Panc1 (cell line): ENCODE data around the gene GALNT18. TPM values are rescaled to one million over a fixed set of nuclear protein-coding genes. Genes with fewer than 3 reads are reported as not detected.

Source experiments
- ATAC-seq: fragments of 200-7000 bp; cut with Tn5 transposase; 2 replicates; pipeline ENCODE4 v1.9.1; 2020; ENCODE audit warnings: mild to moderate bottlenecking, moderate library complexity
- BruUV-seq: library from RNA; stranded (reverse); fragments of 400-500 nt; replicated peaks from 2 replicates; lab custom pipeline; 2021; lab: Mats Ljungman, UMichigan
- CTCF ChIA-PET: fragments of 300-600 bp; sonication (Branson Sonifier 250); formaldehyde crosslinking; loops from one replicate; lab custom pipeline; 2022; ENCODE audit warnings: antibody characterized with exemption; lab: Charles Lee
- POLR2A ChIA-PET: fragments of 300-600 bp; sonication (Branson Sonifier 250); formaldehyde crosslinking; loops from one replicate; lab custom pipeline; 2022; ENCODE audit warnings: antibody characterized with exemption; lab: Charles Lee
- DNase-seq: peaks from one replicate; pipeline ENCODE4 v3.0.0-alpha.2; 2010; ENCODE audit warnings: low read depth, low spot score
- H3K27ac ChIP-seq: 2 replicates; pipeline ENCODE4 v1.5.1; 2011; ENCODE audit warnings: mild to moderate bottlenecking, low read length, inconsistent platforms
- H3K27me3 ChIP-seq: fragments of 200-500 bp; sonication (Bioruptor generic); 2 replicates; pipeline ENCODE4 v1.6.0; 2014; ENCODE audit warnings: low read length, inconsistent platforms; ENCODE audit not compliant: control insufficient read depth, insufficient read depth
- H3K36me3 ChIP-seq: fragments of 200-500 bp; sonication (Bioruptor generic); 2 replicates; pipeline ENCODE4 v1.5.1; 2014; ENCODE audit warnings: inconsistent platforms, mild to moderate bottlenecking, low read length, moderate library complexity; ENCODE audit not compliant: control insufficient read depth, insufficient read depth
- H3K4me1 ChIP-seq: 2 replicates; pipeline ENCODE4 v1.5.1; 2011; ENCODE audit warnings: inconsistent platforms, mild to moderate bottlenecking, low read length, moderate library complexity; ENCODE audit not compliant: control insufficient read depth, insufficient read depth
- H3K4me3 ChIP-seq, 2 experiments: 2 replicates each; pipeline ENCODE4 v1.5.1; 2011 to 2012; ENCODE audit warnings: low read depth in 2 of 2, low read length in 2 of 2, mild to moderate bottlenecking in 2 of 2, inconsistent platforms in 1 of 2, moderate library complexity in 1 of 2
- H3K9me3 ChIP-seq: fragments of 200-500 bp; sonication (Bioruptor generic); 2 replicates; pipeline ENCODE4 v1.5.1; 2014; ENCODE audit warnings: low read depth, mild to moderate bottlenecking, inconsistent platforms, low read length, moderate library complexity; ENCODE audit not compliant: control insufficient read depth, insufficient read depth
- POLR2AphosphoS5 ChIP-seq: IDR thresholded peaks from 2 replicates; pipeline ENCODE4 v1.6.1; 2012; ENCODE audit warnings: mild to moderate bottlenecking, low read depth, low read length, moderate library complexity
- REST ChIP-seq, 2 experiments: IDR thresholded peaks; 2 replicates each; pipeline ENCODE4 v1.6.1; 2011 to 2012; ENCODE audit warnings: low read depth in 2 of 2, control low read depth in 1 of 2, low read length in 1 of 2, mild to moderate bottlenecking in 1 of 2, moderate library complexity in 1 of 2; ENCODE audit not compliant: insufficient read depth in 1 of 2
- SIN3A ChIP-seq: IDR thresholded peaks from 2 replicates; pipeline ENCODE4 v1.6.1; 2012; ENCODE audit warnings: low read depth, mild to moderate bottlenecking, low read length, moderate library complexity, borderline replicate concordance; ENCODE audit not compliant: insufficient read depth
- TCF7L2 ChIP-seq: IDR thresholded peaks from 2 replicates; pipeline ENCODE4 v1.6.1; 2011; ENCODE audit warnings: mild to moderate bottlenecking, low read depth, low read length, inconsistent platforms
- in situ Hi-C: cut with HindIII; loops from 2 replicates; pipeline ENCODE4 v1.10.0; 2016; ENCODE audit warnings: low sequenced_read_pairs, low pct_unique_long_range_greater_than_20kb
- intact Hi-C: fragments of 100-400 bp; cut with micrococcal nuclease; formaldehyde crosslinking; loops from one replicate; pipeline ENCODE4 v1.10.0; 2022; ENCODE audit not compliant: unreplicated experiment
- total RNA-seq: library from RNA; stranded (reverse); gene quantifications from one replicate; pipeline ENCODE4 v1.2.1, GENCODE V29; 2021; ENCODE audit not compliant: unreplicated experiment
- TF ChIP-seq, protein P1 (sequence below): fragments of 450-650 bp; IDR thresholded peaks from 2 replicates; pipeline ENCODE4 v1.5.1; 2017; ENCODE audit warnings: mild to moderate bottlenecking

Gene GALNT18
- total RNA-seq, 1 experiment from 2014 or later = 8.6 TPM

GRCh38 chr11:11243590-11244469 is 378.0 kb downstream of the GALNT18 start:
- no peak overlapping the region for H3K27ac ChIP-seq
- peaks cover 3% of the 10 kb centered on the region; the same call in 1 of the 2 replicates for H3K27me3 ChIP-seq
- no peaks in the 10 kb centered on the region for H3K36me3 ChIP-seq
- ATAC-seq (peak; percentile 49; the same call in 1 of the 2 replicates), DNase-seq (no peak)
- H3K4me3 ChIP-seq = no peak overlapping the region
- in situ Hi-C loops (no loop called here), intact Hi-C loops (no loop called here)
- ChIA-PET POLR2A (interaction anchor here (0.6 kb wide), 2 partner anchors 60 to 313 kb away, joined by 3 read pairs; no protein-coding TSS in a partner anchor), CTCF (interaction anchor here (0.5 kb wide), 1 partner anchor 425 kb away, joined by 4 read pairs; no protein-coding TSS in a partner anchor)
- TF ChIP-seq SIN3A = no peak
- no peak for TF ChIP-seq REST (IDR thresholded peaks at IDR 0.05; ENCODE audit: insufficient read depth in 1 of 2, low read depth in 2 of 2, low read length in 1 of 2)
- no peak for TF ChIP-seq POLR2AphosphoS5
- TF ChIP-seq, protein P1, sequence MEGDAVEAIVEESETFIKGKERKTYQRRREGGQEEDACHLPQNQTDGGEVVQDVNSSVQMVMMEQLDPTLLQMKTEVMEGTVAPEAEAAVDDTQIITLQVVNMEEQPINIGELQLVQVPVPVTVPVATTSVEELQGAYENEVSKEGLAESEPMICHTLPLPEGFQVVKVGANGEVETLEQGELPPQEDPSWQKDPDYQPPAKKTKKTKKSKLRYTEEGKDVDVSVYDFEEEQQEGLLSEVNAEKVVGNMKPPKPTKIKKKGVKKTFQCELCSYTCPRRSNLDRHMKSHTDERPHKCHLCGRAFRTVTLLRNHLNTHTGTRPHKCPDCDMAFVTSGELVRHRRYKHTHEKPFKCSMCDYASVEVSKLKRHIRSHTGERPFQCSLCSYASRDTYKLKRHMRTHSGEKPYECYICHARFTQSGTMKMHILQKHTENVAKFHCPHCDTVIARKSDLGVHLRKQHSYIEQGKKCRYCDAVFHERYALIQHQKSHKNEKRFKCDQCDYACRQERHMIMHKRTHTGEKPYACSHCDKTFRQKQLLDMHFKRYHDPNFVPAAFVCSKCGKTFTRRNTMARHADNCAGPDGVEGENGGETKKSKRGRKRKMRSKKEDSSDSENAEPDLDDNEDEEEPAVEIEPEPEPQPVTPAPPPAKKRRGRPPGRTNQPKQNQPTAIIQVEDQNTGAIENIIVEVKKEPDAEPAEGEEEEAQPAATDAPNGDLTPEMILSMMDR = no peak
- TF ChIP-seq TCF7L2 = no peak
- no peaks in the 10 kb centered on the region for H3K9me3 ChIP-seq
- H3K4me1 ChIP-seq = no peaks in the 10 kb centered on the region
- no TSS peak for BruUV-seq

DNA sequence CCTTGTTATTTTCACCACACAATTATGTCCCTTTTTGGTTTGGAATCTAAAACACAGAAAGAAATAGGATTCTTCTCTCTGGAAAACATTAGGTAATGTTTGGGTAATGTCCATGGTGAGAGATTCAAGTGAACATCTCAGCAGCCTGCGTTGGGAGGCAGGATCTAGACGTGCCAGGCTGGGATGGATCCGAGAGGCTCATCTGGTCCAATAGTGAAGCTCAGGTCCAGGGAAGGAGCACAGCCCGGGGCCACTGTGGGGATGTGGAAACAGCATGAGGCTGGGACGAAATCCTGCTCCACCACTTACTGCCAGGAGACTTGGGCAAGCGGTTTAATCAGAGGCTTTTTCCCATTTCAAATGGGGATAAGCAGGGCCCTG is 378.6 kb downstream of the GALNT18 start:
- no peaks in the 10 kb centered on the region for H3K9me3 ChIP-seq
- no peak overlapping the region for H3K4me3 ChIP-seq
- in situ Hi-C loops (no loop called here), intact Hi-C loops (no loop called here)
- H3K27me3 ChIP-seq = 0 out of 2 replicates have a peak, but pooled peaks cover 3% of the 10 kb centered on the region
- no peaks in the 10 kb centered on the region for H3K4me1 ChIP-seq
- ChIA-PET POLR2A (no interaction called here), CTCF (interaction anchor here (0.5 kb wide), 1 partner anchor 425 kb away, joined by 4 read pairs; no protein-coding TSS in a partner anchor)
- ATAC-seq (no peak), DNase-seq (no peak)
- TF ChIP-seq POLR2AphosphoS5 (no peak), REST (IDR thresholded peaks at IDR 0.05; ENCODE audit: insufficient read depth in 1 of 2, low read depth in 2 of 2, low read length in 1 of 2) (no peak), SIN3A (no peak), TCF7L2 (no peak)
- TF ChIP-seq, protein P1 = no peak
- H3K27ac ChIP-seq = no peak overlapping the region
- BruUV-seq = no TSS peak
- no peaks in the 10 kb centered on the region for H3K36me3 ChIP-seq
